ENCODE data around the gene ASIC4. TPM values are rescaled to one million over a fixed set of nuclear protein-coding genes. Genes with fewer than 3 reads are reported as not detected.

Gene ASIC4
- total RNA-seq, 1 donor from 2014 or later = 0.15 TPM

GRCh38 chr2:219569041-219569440 is 54.8 kb downstream of the ASIC4 start:
- no peak for DNase-seq (ENCODE audit: low spot score)
- Mint-ChIP-seq H3K9me3 (ENCODE audit: low read depth) (no peaks in the 10 kb centered on the region), H3K27me3 (ENCODE audit: low read depth) (no peaks in the 10 kb centered on the region), H3K36me3 (ENCODE audit: low read depth) (peaks cover 16% of the 10 kb centered on the region), H3K4me3 (ENCODE audit: unreplicated experiment) (no peak overlapping the region), H3K4me1 (ENCODE audit: low read depth) (peaks cover 20% of the 10 kb centered on the region), H3K27ac (ENCODE audit: unreplicated experiment) (no peak overlapping the region)
- TF ChIP-seq, protein P1, sequence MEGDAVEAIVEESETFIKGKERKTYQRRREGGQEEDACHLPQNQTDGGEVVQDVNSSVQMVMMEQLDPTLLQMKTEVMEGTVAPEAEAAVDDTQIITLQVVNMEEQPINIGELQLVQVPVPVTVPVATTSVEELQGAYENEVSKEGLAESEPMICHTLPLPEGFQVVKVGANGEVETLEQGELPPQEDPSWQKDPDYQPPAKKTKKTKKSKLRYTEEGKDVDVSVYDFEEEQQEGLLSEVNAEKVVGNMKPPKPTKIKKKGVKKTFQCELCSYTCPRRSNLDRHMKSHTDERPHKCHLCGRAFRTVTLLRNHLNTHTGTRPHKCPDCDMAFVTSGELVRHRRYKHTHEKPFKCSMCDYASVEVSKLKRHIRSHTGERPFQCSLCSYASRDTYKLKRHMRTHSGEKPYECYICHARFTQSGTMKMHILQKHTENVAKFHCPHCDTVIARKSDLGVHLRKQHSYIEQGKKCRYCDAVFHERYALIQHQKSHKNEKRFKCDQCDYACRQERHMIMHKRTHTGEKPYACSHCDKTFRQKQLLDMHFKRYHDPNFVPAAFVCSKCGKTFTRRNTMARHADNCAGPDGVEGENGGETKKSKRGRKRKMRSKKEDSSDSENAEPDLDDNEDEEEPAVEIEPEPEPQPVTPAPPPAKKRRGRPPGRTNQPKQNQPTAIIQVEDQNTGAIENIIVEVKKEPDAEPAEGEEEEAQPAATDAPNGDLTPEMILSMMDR (IDR thresholded peaks at IDR 0.05) = no peak

DNA sequence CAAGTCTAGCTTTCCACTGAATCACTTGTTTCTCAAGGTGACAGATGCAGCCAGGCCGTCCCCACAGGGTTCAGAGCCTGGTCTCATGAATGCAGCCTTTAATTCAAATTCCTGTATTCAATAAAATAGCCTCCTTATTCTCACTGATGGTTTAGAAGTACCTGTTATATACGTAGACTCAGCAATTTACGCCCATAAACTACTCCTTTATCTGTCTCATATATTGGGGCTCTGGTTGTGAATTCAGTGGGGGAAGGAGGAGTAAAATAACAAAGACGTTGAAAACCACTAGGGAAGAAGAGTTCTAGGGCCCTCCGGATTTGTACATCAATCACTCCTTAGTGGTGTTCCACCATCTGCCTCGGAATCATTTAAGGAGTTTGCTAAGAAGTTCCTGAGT is 55.4 kb downstream of the ASIC4 start:
- no peak for DNase-seq (ENCODE audit: low spot score)
- Mint-ChIP-seq H3K9me3 (ENCODE audit: low read depth) (no peaks in the 10 kb centered on the region), H3K36me3 (ENCODE audit: low read depth) (peaks cover 12% of the 10 kb centered on the region), H3K4me3 (ENCODE audit: unreplicated experiment) (peak overlapping the region; percentile 76), H3K4me1 (ENCODE audit: low read depth) (peaks cover 20% of the 10 kb centered on the region), H3K27me3 (ENCODE audit: low read depth) (no peaks in the 10 kb centered on the region), H3K27ac (ENCODE audit: unreplicated experiment) (no peak overlapping the region)
- TF ChIP-seq, protein P1 (IDR thresholded peaks at IDR 0.05) = no peak

- DNase-seq (ENCODE audit: low spot score) = no peak
- no peaks in the 10 kb centered on the region for H3K27me3 Mint-ChIP-seq (ENCODE audit: low read depth)
- no peak overlapping the region for H3K27ac Mint-ChIP-seq (ENCODE audit: unreplicated experiment)
- H3K9me3 Mint-ChIP-seq (ENCODE audit: low read depth) = no peaks in the 10 kb centered on the region
- H3K4me3 Mint-ChIP-seq (ENCODE audit: unreplicated experiment) = peak overlapping the region; percentile 76
- TF ChIP-seq, protein P1 (IDR thresholded peaks at IDR 0.05) = peak; percentile 48
- peaks cover 10% of the 10 kb centered on the region for H3K36me3 Mint-ChIP-seq (ENCODE audit: low read depth)
- H3K4me1 Mint-ChIP-seq (ENCODE audit: low read depth) = peaks cover 20% of the 10 kb centered on the region
These were observed 56.1 kb downstream of the ASIC4 start for GRCh38 chr2:219570194-219570923.

GRCh38 chr2:219570924-219571310 is 56.6 kb downstream of the ASIC4 start:
- Mint-ChIP-seq H3K27me3 (ENCODE audit: low read depth) (no peaks in the 10 kb centered on the region), H3K36me3 (ENCODE audit: low read depth) (peaks cover 9% of the 10 kb centered on the region), H3K4me1 (ENCODE audit: low read depth) (peaks cover 20% of the 10 kb centered on the region), H3K4me3 (ENCODE audit: unreplicated experiment) (peak overlapping the region; percentile 59), H3K27ac (ENCODE audit: unreplicated experiment) (no peak overlapping the region), H3K9me3 (ENCODE audit: low read depth) (no peaks in the 10 kb centered on the region)
- no peak for DNase-seq (ENCODE audit: low spot score)
- TF ChIP-seq, protein P1 (IDR thresholded peaks at IDR 0.05) = no peak

GRCh38 chr2:219571311-219572236 is 57.3 kb downstream of the ASIC4 start, which contains the start of gene OBSL1:
Gene OBSL1 (minus strand): TSS chr2:219571539. CDS start chr2:219571232, 307 bp downstream.
- peaks cover 20% of the 10 kb centered on the region for H3K4me1 Mint-ChIP-seq (ENCODE audit: low read depth)

More at GRCh38 chr2:219571311-219572236, 57.3 kb downstream of the ASIC4 start, which contains the start of gene OBSL1:
- H3K4me3 Mint-ChIP-seq (ENCODE audit: unreplicated experiment) = peak within 1 kb of the TSS; percentile 76
- H3K9me3 Mint-ChIP-seq (ENCODE audit: low read depth) = no peaks in the 10 kb centered on the region
- no peaks in the 10 kb centered on the region for H3K27me3 Mint-ChIP-seq (ENCODE audit: low read depth)
- peak within 1 kb of the TSS; percentile 69 for H3K27ac Mint-ChIP-seq (ENCODE audit: unreplicated experiment)
- TF ChIP-seq, protein P1 (IDR thresholded peaks at IDR 0.05) = no peak
- peak; percentile 94 for DNase-seq (ENCODE audit: low spot score)
- H3K36me3 Mint-ChIP-seq (ENCODE audit: low read depth) = peaks cover 5% of the 10 kb centered on the region

All from chondrocyte (in vitro differentiated cells).